Cardiac muscle cell (in vitro differentiated cells and primary cell): ENCODE results near the gene ITGA1. TPM values are rescaled to one million over a fixed set of nuclear protein-coding genes. Genes with fewer than 3 reads are reported as not detected.
A peak's percentile ranks its signal among the peaks of the same experiment; 100 is the strongest.

Experiments used
- DNase-seq, 2 donors: peaks; one replicate each; pipeline versions ENCODE4 v3.0.0 to v3.0.0-alpha.2; 2010 to 2017; ENCODE audit warnings: low read depth in 1 of 2, low spot score in 1 of 2
- H3K27ac ChIP-seq: fragments of 200-600 bp; sonication (generic); 2 replicates; pipeline ENCODE4 v1.5.1; 2016
- H3K27me3 ChIP-seq: fragments of 200-600 bp; sonication (generic); 2 replicates; pipeline ENCODE4 v1.6.0; 2016; ENCODE audit warnings: control low read depth
- H3K36me3 ChIP-seq: fragments of 200-600 bp; sonication (generic); 2 replicates; pipeline ENCODE4 v1.5.1; 2016; ENCODE audit warnings: control low read depth
- H3K4me1 ChIP-seq: fragments of 200-600 bp; sonication (generic); 2 replicates; pipeline ENCODE4 v1.8.1; 2017; ENCODE audit warnings: low read depth, mild to moderate bottlenecking, mixed run types
- H3K4me3 ChIP-seq: fragments of 200-600 bp; sonication (generic); 2 replicates; pipeline ENCODE4 v1.5.1; 2016; ENCODE audit warnings: mild to moderate bottlenecking
- H3K9me3 ChIP-seq: fragments of 200-600 bp; sonication (generic); 2 replicates; pipeline ENCODE4 v1.5.1; 2017; ENCODE audit warnings: low read depth, mild to moderate bottlenecking, control low read depth
- CTCF ChIP-seq: IDR thresholded peaks from 2 replicates; pipeline ENCODE4 v1.5.1; 2012; ENCODE audit warnings: low read depth, mild to moderate bottlenecking, low read length
- polyA plus RNA-seq: library from polyadenylated mRNA; unstranded; fragments of >200 nt; fragmentation: Nextera tagmentation; extraction: Ambion mirVana; gene quantifications from 2 replicates; pipeline ENCODE4 v1.2.1, GENCODE V29; 2016
- total RNA-seq: library from RNA; depleted of rRNA; stranded (reverse); fragments of >200 nt; gene quantifications from 2 replicates; pipeline ENCODE4 v1.2.3, GENCODE V29; 2016

The ITGA1 gene
- total and polyA plus RNA-seq, 2 experiments from 2014 or later: 2.9 to 7.3 TPM

- DNase-seq: no peak
- no peaks in the 10 kb centered on the region for H3K4me1 ChIP-seq
- no peak overlapping the region for H3K4me3 ChIP-seq
- H3K9me3 ChIP-seq: no peaks in the 10 kb centered on the region
- peak; percentile 30 for TF ChIP-seq CTCF
- H3K27ac ChIP-seq: no peak overlapping the region
- H3K27me3 ChIP-seq: no peaks in the 10 kb centered on the region
- no peaks in the 10 kb centered on the region for H3K36me3 ChIP-seq
These were observed 155.6 kb downstream of the ITGA1 start for GRCh38 chr5:52943285-52943684.

GRCh38 chr5:52943808-52944207 lies 156.1 kb downstream of the ITGA1 start:
- H3K27me3 ChIP-seq: no peaks in the 10 kb centered on the region
- H3K9me3 ChIP-seq: no peaks in the 10 kb centered on the region
- DNase-seq: no peak
- no peak for TF ChIP-seq CTCF
- no peak overlapping the region for H3K27ac ChIP-seq
- H3K4me1 ChIP-seq: no peaks in the 10 kb centered on the region
- no peak overlapping the region for H3K4me3 ChIP-seq
- no peaks in the 10 kb centered on the region for H3K36me3 ChIP-seq

GRCh38 chr5:52945040-52945439 lies 157.3 kb downstream of the ITGA1 start:
- no peak for DNase-seq
- Histone ChIP-seq H3K4me1 (no peaks in the 10 kb centered on the region), H3K27me3 (no peaks in the 10 kb centered on the region), H3K27ac (no peak overlapping the region), H3K4me3 (no peak overlapping the region), H3K36me3 (no peaks in the 10 kb centered on the region), H3K9me3 (no peaks in the 10 kb centered on the region)
- no peak for TF ChIP-seq CTCF

GRCh38 chr5:52947208-52947607 lies 159.5 kb downstream of the ITGA1 start:
- no peak for TF ChIP-seq CTCF
- H3K27me3 ChIP-seq: no peaks in the 10 kb centered on the region
- DNase-seq: no peak
- no peak overlapping the region for H3K4me3 ChIP-seq
- H3K9me3 ChIP-seq: no peaks in the 10 kb centered on the region
- H3K27ac ChIP-seq: no peak overlapping the region
- H3K4me1 ChIP-seq: peaks cover 9% of the 10 kb centered on the region
- no peaks in the 10 kb centered on the region for H3K36me3 ChIP-seq

GRCh38 chr5:52947851-52948250 lies 160.1 kb downstream of the ITGA1 start:
- no peak for DNase-seq
- H3K36me3 ChIP-seq: no peaks in the 10 kb centered on the region
- H3K9me3 ChIP-seq: no peaks in the 10 kb centered on the region
- H3K27me3 ChIP-seq: no peaks in the 10 kb centered on the region
- H3K27ac ChIP-seq: no peak overlapping the region
- TF ChIP-seq CTCF: no peak
- no peak overlapping the region for H3K4me3 ChIP-seq
- H3K4me1 ChIP-seq: peaks cover 9% of the 10 kb centered on the region

GRCh38 chr5:52948418-52949076 lies 160.8 kb downstream of the ITGA1 start:
- no peak overlapping the region for H3K4me3 ChIP-seq

More at GRCh38 chr5:52948418-52949076, 160.8 kb downstream of the ITGA1 start:
- DNase-seq: peak; percentile 79 to 89
- peak; percentile 75 for TF ChIP-seq CTCF
- Histone ChIP-seq H3K4me1 (peaks cover 9% of the 10 kb centered on the region), H3K9me3 (no peaks in the 10 kb centered on the region), H3K36me3 (no peaks in the 10 kb centered on the region), H3K27me3 (no peaks in the 10 kb centered on the region), H3K27ac (no peak overlapping the region)
